IPS-11a (cell line): Measurements from ENCODE around the gene IQCC.

Experiments
- H3K4me3 ChIP-seq: one replicate; pipeline ENCODE4 v1.5.1; 2013; ENCODE audit warnings: low read depth, low read length, control low read depth

Gene IQCC

DNA sequence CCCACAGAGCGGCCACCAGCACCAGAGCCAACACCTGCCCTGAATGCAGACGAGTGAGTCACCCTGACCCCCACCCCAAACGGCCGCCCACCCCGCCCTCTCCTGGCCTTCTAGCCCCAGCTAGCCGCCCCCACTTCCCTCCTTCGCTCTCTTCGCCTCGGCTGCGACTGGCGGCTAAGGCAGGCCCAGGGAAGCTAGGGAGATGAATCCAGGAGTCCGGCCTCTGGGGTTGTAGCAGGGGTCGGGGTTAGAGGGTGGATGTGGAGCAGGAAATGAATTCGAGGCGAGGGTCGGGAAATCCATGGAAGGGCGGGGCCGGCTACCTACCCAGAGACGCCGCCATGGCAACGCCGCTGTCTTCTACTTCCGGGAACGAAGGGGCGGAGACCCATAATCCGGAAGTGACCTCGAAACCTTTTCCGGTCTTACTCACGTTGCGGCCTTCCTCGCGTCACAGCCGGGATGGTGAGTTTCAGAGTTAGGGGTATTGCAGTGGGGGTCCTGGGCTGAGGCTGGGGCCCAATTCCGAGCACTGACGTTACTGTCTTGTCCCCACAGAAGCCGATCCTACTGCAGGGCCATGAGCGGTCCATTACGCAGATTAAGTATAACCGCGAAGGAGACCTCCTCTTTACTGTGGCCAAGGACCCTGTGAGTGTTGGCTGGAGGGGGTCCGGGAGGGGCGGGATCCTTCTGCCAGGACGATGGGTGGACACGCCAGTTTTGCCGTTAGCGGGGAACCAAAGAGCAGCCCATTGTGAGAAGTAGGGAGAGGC lies 16.7 kb downstream of the IQCC start, which contains the start of the genes EIF3I and TMEM234:
Gene EIF3I, plus strand, starts transcription at position 428 of the 776 bp plus-strand sequence. Its CDS starts 35 bp downstream, at position 463.
Gene TMEM234, minus strand, starts transcription at position 374 of the 776 bp plus-strand sequence. Its CDS starts 31 bp downstream, at position 343.
- peak within 1 kb of the TSS; percentile 96 for H3K4me3 ChIP-seq

DNA sequence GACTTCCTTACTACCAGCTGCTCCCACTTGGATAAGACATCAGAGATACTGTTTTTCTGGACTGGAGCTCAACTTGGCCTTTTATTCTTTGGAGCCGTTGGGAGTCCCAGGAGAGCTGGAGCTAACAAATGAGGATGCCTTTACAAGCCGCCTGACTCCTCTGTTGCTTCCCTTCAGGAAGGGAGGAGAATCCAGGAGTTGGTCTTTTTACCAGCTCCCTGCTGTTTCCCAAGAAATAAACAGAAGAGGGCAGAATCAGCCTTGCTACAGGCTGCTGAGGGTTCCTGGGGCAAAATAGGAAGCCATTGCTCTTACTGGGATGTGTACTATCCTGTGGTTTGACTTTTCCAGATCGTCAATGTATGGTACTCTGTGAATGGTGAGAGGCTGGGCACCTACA lies 18.2 kb downstream of the IQCC start:
- no peak overlapping the region for H3K4me3 ChIP-seq

GRCh38 chr1:32224285-32224684 lies 18.8 kb downstream of the IQCC start:
- H3K4me3 ChIP-seq, result no peak overlapping the region

GRCh38 chr1:32228771-32229170 lies 23.3 kb downstream of the IQCC start:
- H3K4me3 ChIP-seq, result no peak overlapping the region

- H3K4me3 ChIP-seq, result no peak overlapping the region
These were observed 26.5 kb downstream of the IQCC start for GRCh38 chr1:32231843-32232432.

GRCh38 chr1:32232558-32233304 lies 27.3 kb downstream of the IQCC start:
- H3K4me3 ChIP-seq, result no peak overlapping the region

DNA sequence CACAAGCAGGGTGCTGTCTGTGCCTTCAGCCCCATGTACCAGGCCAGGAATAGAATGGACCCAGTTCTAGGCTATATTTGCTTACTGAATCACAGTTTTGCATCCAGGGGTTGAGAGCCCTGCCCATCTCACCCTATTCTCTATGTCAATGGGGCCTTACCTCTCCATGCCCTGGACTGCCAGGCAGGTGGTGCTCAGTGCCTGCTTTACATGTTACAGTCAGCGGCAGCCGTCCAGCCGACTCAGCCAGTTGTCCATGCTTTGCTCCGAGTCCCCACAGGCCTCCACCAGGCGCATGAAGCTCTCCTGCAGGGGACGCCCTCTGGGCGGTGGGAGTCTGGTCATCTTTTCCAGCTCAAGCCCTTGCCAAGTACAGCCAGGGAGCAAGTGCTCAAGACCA lies 29.3 kb downstream of the IQCC start:
- no peak overlapping the region for H3K4me3 ChIP-seq

DNA sequence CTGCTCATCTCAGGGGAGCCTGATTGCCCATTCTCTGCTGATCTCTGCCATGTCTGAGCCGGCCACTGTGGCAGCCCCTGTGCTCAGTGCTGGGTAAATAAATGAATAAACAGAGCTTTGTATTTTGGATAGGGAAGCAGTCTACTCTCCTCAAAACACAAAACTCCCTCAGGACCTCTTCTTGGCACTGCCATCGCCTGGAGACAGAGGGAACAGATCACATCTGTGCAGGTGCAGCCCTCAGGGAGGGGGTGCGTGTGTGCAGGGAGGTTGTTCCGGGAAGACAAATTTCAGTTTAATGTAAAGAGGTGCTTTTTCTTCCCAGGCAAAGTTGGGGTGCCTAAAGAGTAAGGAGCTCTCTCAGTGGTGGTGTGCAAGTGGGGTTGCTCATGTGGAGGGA lies 33.9 kb downstream of the IQCC start:
- peak overlapping the region; percentile 74 for H3K4me3 ChIP-seq

- peak overlapping the region; percentile 74 for H3K4me3 ChIP-seq
These were observed 34.3 kb downstream of the IQCC start for GRCh38 chr1:32239790-32240139.

DNA sequence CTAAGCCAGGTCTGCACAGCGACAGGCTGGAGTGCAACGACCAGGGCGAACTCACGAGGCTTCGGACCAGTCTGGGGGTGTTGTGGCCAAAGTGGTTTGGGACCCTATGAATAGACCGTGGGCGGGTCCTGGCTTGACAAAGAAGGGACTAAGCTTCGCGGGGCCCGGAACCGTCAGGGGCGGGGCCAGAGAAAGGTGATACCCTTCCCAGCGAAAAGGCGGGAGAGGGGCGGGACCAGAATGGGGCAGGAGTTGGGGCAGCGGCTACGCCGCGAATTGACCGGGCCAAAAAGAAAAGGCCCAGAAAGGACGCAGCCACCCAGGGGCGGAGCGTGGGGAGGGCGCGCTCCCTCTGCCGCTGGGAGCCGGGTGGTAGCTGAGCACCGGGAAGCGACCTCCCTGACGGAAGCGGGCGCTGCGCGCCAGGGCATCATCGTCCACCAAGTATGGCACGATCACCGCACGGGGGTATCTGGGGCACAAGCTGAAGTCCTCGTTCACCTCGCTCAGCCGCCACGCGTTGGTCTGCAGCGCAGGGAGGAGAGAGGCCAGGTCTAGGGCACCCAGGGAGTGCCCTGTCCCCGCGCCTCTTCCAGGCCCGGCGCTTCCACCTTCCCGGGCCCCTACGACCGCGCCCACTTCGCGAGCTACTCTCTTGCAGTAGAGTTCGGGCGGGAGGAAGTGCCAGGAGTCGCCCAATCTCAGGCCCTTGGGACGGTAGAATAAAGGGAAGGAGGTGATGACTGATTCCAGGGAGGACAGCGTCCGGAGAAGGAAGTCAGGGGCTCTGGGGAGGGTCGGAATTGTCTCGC lies 34.9 kb downstream of the IQCC start:
- H3K4me3 ChIP-seq, result peak overlapping the region; percentile 74

- H3K4me3 ChIP-seq, result peak overlapping the region; percentile 74
These were observed 35.7 kb downstream of the IQCC start for GRCh38 chr1:32241001-32241763.

DNA sequence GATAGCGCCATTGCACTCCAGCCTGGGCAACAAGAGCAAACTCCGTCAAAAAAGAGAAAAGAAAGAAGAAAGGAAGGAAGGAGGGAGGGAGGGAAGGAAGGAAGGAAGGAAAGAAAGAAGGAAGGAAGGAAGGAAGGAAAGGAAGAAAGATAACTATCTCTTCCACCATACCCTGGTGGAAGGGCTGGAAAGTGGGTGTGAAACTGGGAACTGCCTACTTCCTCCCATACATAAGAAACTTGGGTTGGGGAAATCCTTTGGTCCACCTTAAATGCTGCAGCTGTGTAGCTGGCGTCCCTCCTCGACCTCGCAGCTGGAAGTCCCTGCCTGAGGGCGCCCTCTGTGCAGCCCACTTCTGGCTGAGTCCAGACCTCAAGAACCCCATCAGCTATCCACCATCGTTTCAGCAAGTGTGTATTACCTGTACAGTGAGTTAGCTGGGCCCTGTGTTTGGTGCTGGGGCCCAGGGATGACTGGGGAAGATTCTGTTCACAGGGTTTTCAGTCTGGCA lies 36.9 kb downstream of the IQCC start:
- H3K4me3 ChIP-seq, result no peak overlapping the region

- no peak within 1 kb of the TSS for H3K4me3 ChIP-seq
These were observed 41.4 kb downstream of the IQCC start, which contains the start of gene FAM167B for GRCh38 chr1:32246888-32247273. Gene FAM167B, plus strand, starts transcription at chr1:32247222. Its CDS starts 200 bp downstream, at chr1:32247422.

DNA sequence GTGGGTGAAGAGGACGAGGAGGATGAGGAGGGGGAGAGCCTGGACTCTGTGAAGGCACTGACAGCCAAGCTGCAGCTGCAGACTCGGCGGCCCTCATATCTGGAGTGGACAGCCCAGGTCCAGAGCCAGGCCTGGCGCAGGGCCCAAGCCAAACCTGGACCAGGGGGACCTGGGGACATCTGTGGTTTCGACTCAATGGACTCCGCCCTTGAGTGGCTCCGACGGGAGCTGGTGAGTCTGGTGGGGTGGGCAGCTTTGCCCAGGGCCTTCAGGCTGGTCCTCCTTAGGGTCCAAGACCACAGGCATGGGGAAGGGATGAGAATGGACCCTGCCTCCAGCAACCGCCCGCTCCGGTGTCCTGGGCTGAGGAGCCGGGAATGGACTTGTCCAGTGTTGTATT lies 42.0 kb downstream of the IQCC start:
- no peak overlapping the region for H3K4me3 ChIP-seq

- peak overlapping the region; percentile 20 for H3K4me3 ChIP-seq
These were observed 42.8 kb downstream of the IQCC start for GRCh38 chr1:32247983-32248889.

GRCh38 chr1:32249831-32250525 lies 44.5 kb downstream of the IQCC start:
- no peak overlapping the region for H3K4me3 ChIP-seq

- H3K4me3 ChIP-seq, result no peak within 1 kb of the TSS
These were observed 45.6 kb downstream of the IQCC start, which contains the start of gene LCK for GRCh38 chr1:32250893-32251716. Gene LCK, plus strand, starts transcription at chr1:32251265. Its CDS starts 23,065 bp downstream, at chr1:32274330.
